ENCODE data around the gene SRGAP1.

Gene SRGAP1

DNA sequence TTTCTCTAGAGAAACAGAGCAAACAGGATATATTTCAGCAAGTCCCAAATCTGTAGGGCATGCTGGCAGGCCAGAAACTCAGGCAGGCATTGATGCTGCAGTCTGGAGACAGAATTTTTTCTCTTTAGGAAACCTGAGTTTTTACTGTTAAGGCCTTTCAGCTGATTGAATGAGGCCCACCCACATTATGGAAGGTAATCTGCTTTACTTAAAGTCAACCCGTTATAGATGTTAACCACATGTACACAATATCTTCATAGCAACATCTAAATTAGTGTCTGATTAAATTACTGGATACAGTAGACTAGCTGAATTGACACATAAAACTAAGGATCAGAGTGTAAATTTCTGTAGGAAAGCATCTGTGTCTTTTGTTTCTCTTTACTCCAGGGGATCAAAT, 65.2 kb downstream of the SRGAP1 start:
- no peaks in the 10 kb centered on the region for H3K4me1 ChIP-seq (ENCODE audit: low read length)

DNA sequence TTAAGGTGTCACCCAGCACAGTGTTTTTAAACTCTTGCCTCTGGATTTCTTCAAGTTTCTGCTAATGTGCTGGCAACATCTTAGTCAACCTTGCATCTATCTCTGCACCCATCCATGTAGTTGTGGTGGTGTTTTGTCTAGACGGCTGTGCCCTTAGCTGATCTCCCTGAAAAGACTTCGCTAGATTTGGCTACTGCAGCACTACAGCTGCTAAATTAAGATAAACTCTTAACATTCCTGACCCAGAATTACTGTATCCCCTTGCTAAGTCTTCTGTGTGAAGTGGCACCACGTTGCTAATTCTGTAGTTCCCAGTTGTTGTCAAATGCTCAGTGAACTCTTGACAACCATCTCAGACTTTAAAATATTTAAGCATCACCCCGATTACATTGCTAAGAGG, 66.8 kb downstream of the SRGAP1 start:
- no peak for DNase-seq
- Histone ChIP-seq H4K20me1 (ENCODE audit: insufficient read depth, low read length) (no peaks in the 10 kb centered on the region), H3K4me2 (ENCODE audit: low read depth, low read length) (no peak overlapping the region), H3K4me3 (ENCODE audit: low read length) (no peak overlapping the region), H3K9me3 (replicated peaks; ENCODE audit: insufficient read depth, low read length) (no peaks in the 10 kb centered on the region), H3F3A (ENCODE audit: insufficient read depth, low read length) (no peaks in the 10 kb centered on the region), H3K27me3 (replicated peaks; ENCODE audit: insufficient read depth, low read length) (no peaks in the 10 kb centered on the region), H3K36me3 (replicated peaks; ENCODE audit: insufficient read depth, low read length) (no peaks in the 10 kb centered on the region), H3K27ac (ENCODE audit: low read length) (no peak overlapping the region), H3K9ac (ENCODE audit: low read length) (no peak overlapping the region), H3K4me1 (ENCODE audit: low read length) (no peaks in the 10 kb centered on the region), H3K9me2 (replicated peaks; ENCODE audit: insufficient read depth, low read length) (no peaks in the 10 kb centered on the region), H3K79me2 (ENCODE audit: low read length) (no peaks in the 10 kb centered on the region), H2AFZ (ENCODE audit: low read length) (no peak overlapping the region)
- TF ChIP-seq EZH2phosphoT487 (IDR thresholded peaks at IDR 0.05; ENCODE audit: low read length): no peak
- TF ChIP-seq EZH2 (optimal IDR thresholded peaks at IDR 0.05; ENCODE audit: low read depth, low read length): no peak
- TF ChIP-seq, protein P1, sequence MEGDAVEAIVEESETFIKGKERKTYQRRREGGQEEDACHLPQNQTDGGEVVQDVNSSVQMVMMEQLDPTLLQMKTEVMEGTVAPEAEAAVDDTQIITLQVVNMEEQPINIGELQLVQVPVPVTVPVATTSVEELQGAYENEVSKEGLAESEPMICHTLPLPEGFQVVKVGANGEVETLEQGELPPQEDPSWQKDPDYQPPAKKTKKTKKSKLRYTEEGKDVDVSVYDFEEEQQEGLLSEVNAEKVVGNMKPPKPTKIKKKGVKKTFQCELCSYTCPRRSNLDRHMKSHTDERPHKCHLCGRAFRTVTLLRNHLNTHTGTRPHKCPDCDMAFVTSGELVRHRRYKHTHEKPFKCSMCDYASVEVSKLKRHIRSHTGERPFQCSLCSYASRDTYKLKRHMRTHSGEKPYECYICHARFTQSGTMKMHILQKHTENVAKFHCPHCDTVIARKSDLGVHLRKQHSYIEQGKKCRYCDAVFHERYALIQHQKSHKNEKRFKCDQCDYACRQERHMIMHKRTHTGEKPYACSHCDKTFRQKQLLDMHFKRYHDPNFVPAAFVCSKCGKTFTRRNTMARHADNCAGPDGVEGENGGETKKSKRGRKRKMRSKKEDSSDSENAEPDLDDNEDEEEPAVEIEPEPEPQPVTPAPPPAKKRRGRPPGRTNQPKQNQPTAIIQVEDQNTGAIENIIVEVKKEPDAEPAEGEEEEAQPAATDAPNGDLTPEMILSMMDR (IDR thresholded peaks at IDR 0.05; ENCODE audit: low read length): no peak

More for the DNA sequence above, 65.2 kb downstream of the SRGAP1 start:
- Histone ChIP-seq H3K4me3 (ENCODE audit: low read length) (no peak overlapping the region), H3K9me2 (replicated peaks; ENCODE audit: insufficient read depth, low read length) (no peaks in the 10 kb centered on the region), H3K27me3 (replicated peaks; ENCODE audit: insufficient read depth, low read length) (no peaks in the 10 kb centered on the region), H4K20me1 (ENCODE audit: insufficient read depth, low read length) (no peaks in the 10 kb centered on the region), H3K27ac (ENCODE audit: low read length) (no peak overlapping the region), H3F3A (ENCODE audit: insufficient read depth, low read length) (no peaks in the 10 kb centered on the region), H3K36me3 (replicated peaks; ENCODE audit: insufficient read depth, low read length) (no peaks in the 10 kb centered on the region), H3K9ac (ENCODE audit: low read length) (no peak overlapping the region), H3K79me2 (ENCODE audit: low read length) (no peaks in the 10 kb centered on the region), H3K4me2 (ENCODE audit: low read depth, low read length) (no peak overlapping the region), H2AFZ (ENCODE audit: low read length) (no peak overlapping the region), H3K9me3 (replicated peaks; ENCODE audit: insufficient read depth, low read length) (no peaks in the 10 kb centered on the region)
- no peak for DNase-seq
- TF ChIP-seq EZH2 (optimal IDR thresholded peaks at IDR 0.05; ENCODE audit: low read depth, low read length) (no peak), EZH2phosphoT487 (IDR thresholded peaks at IDR 0.05; ENCODE audit: low read length) (no peak)
- TF ChIP-seq, protein P1 (IDR thresholded peaks at IDR 0.05; ENCODE audit: low read length): no peak

DNA sequence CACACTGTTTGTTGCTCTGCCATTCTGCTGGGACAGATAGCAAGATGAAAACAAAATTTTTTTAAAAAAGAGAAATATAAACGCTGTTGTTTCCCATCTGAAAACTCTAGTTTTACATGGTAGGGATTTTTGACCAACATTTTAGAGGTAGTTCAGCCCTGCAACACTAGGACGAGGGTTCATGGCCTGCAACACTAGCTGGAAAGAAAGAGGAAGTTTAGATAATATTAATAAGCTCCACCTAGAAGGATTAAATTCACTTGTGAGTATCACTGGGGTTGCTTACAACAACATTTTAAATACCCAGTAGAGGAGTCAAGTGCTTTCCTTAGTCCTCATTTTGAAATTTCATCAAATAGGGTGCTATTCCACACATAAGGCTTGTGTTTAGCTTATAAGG, 68.2 kb downstream of the SRGAP1 start:
- no peaks in the 10 kb centered on the region for H4K20me1 ChIP-seq (ENCODE audit: insufficient read depth, low read length)
- no peaks in the 10 kb centered on the region for H3K79me2 ChIP-seq (ENCODE audit: low read length)
- no peaks in the 10 kb centered on the region for H3K36me3 ChIP-seq (replicated peaks; ENCODE audit: insufficient read depth, low read length)
- no peak overlapping the region for H2AFZ ChIP-seq (ENCODE audit: low read length)
- H3K4me2 ChIP-seq (ENCODE audit: low read depth, low read length): no peak overlapping the region
- DNase-seq: no peak
- H3K4me1 ChIP-seq (ENCODE audit: low read length): no peaks in the 10 kb centered on the region
- no peaks in the 10 kb centered on the region for H3K9me3 ChIP-seq (replicated peaks; ENCODE audit: insufficient read depth, low read length)
- no peak overlapping the region for H3K27ac ChIP-seq (ENCODE audit: low read length)
- no peak overlapping the region for H3K4me3 ChIP-seq (ENCODE audit: low read length)
- no peaks in the 10 kb centered on the region for H3K27me3 ChIP-seq (replicated peaks; ENCODE audit: insufficient read depth, low read length)
- no peaks in the 10 kb centered on the region for H3F3A ChIP-seq (ENCODE audit: insufficient read depth, low read length)
- no peaks in the 10 kb centered on the region for H3K9me2 ChIP-seq (replicated peaks; ENCODE audit: insufficient read depth, low read length)
- H3K9ac ChIP-seq (ENCODE audit: low read length): no peak overlapping the region
- TF ChIP-seq EZH2phosphoT487 (IDR thresholded peaks at IDR 0.05; ENCODE audit: low read length) (no peak), EZH2 (optimal IDR thresholded peaks at IDR 0.05; ENCODE audit: low read depth, low read length) (no peak)
- TF ChIP-seq, protein P1 (IDR thresholded peaks at IDR 0.05; ENCODE audit: low read length): no peak
